Vagina (tissue), 2 donors: ENCODE measurements around the gene KIAA1549.

Experiments used
- POLR2A ChIP-seq, 2 donors: fragments of 450-650 bp; IDR thresholded peaks; one replicate each; pipeline ENCODE4 v1.6.1; 2017; ENCODE audit warnings: antibody characterized with exemption in 2 of 2, mild to moderate bottlenecking in 2 of 2, moderate library complexity in 2 of 2
- POLR2AphosphoS5 ChIP-seq, 2 donors: sonication (generic); formaldehyde crosslinking; IDR thresholded peaks; one replicate each; pipeline ENCODE4 v1.9.0; 2017; ENCODE audit warnings: antibody characterized with exemption in 2 of 2, mild to moderate bottlenecking in 2 of 2, low read depth in 1 of 2; ENCODE audit not compliant: insufficient read depth in 1 of 2
- TF ChIP-seq, protein P1 (sequence below), 3 experiments: fragments of 450-650 bp in 2 of 3; fragments of 200-600 bp in 1 of 3; sonication (generic) in 1 of 3; IDR thresholded peaks; one replicate each; pipeline ENCODE4 v1.5.1; 2017 to 2019; ENCODE audit warnings: antibody characterized with exemption in 3 of 3, mild to moderate bottlenecking in 2 of 3, moderate library complexity in 2 of 3

DNA sequence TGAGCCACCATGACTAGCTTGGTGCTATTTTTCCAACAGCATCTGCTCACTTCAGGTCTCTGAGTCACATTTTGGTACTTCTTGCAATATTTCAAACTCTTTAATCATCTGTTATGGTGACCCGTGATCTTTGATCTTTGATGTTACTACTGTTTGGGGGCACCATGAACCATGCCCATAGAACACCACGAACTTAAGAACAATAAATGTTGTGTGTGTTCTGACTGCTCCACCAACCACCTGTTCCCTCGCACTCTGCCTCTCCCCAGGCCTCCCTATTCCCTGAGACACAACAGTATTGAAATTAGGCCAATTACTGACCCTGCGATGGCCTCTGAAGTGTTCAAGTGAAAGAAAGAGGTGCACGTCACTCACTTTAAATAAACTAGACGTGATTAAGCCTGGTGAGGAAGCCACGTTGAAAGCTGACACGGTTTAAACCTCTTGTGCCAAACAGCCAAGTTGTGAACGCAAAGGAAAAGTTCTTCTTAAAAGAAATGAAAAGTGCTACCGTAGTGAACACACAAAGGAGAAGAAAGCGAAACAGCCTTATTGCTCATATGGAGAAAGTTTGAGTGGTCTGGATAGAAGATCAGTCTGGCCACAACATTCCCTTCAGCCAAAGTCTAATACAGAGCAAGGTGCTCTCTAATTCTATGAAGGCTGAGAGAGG lies 156.0 kb downstream of the KIAA1549 start:
- TF ChIP-seq, protein P1, sequence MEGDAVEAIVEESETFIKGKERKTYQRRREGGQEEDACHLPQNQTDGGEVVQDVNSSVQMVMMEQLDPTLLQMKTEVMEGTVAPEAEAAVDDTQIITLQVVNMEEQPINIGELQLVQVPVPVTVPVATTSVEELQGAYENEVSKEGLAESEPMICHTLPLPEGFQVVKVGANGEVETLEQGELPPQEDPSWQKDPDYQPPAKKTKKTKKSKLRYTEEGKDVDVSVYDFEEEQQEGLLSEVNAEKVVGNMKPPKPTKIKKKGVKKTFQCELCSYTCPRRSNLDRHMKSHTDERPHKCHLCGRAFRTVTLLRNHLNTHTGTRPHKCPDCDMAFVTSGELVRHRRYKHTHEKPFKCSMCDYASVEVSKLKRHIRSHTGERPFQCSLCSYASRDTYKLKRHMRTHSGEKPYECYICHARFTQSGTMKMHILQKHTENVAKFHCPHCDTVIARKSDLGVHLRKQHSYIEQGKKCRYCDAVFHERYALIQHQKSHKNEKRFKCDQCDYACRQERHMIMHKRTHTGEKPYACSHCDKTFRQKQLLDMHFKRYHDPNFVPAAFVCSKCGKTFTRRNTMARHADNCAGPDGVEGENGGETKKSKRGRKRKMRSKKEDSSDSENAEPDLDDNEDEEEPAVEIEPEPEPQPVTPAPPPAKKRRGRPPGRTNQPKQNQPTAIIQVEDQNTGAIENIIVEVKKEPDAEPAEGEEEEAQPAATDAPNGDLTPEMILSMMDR (IDR thresholded peaks at IDR 0.05): no peak
- TF ChIP-seq POLR2A (IDR thresholded peaks at IDR 0.05) (no peak), POLR2AphosphoS5 (IDR thresholded peaks at IDR 0.05; ENCODE audit: insufficient read depth in 1 of 2, low read depth in 1 of 2) (no peak)
